Effector memory CD8-positive, alpha-beta T cell (primary cell): Measurements from ENCODE around the gene FAM107A.
A peak's percentile ranks its signal among the peaks of the same experiment; 100 is the strongest.

Experiments used
- ATAC-seq: fragments of 150-1000 bp; cut with Tn5 transposase; replicated peaks from 2 replicates; pipeline ENCODE4 v1.10.0; 2021; ENCODE audit warnings: mild to moderate bottlenecking, moderate library complexity
- DNase-seq, 3 experiments: peaks; one replicate each; pipeline ENCODE4 v3.0.0; 2021
- H3K27ac Mint-ChIP-seq, 2 donors: one replicate each; pipeline ENCODE4 v1.8.0; 2022; ENCODE audit warnings: mild to moderate bottlenecking in 2 of 2, mixed read lengths in 2 of 2, moderate library complexity in 2 of 2
- H3K27me3 Mint-ChIP-seq, 2 donors: one replicate each; pipeline ENCODE4 v1.8.0; 2022; ENCODE audit warnings: mixed read lengths in 2 of 2
- H3K36me3 Mint-ChIP-seq: one replicate; pipeline ENCODE4 v1.8.0; 2022; ENCODE audit warnings: mild to moderate bottlenecking, moderate library complexity, mixed read lengths; ENCODE audit not compliant: insufficient read depth
- H3K4me1 Mint-ChIP-seq, 2 donors: one replicate each; pipeline ENCODE4 v1.8.0; 2022; ENCODE audit warnings: low read depth in 2 of 2, mixed read lengths in 2 of 2
- H3K4me3 Mint-ChIP-seq, 2 donors: one replicate each; pipeline ENCODE4 v1.8.0; 2022; ENCODE audit warnings: mild to moderate bottlenecking in 2 of 2, mixed read lengths in 2 of 2, moderate library complexity in 2 of 2
- H3K9me3 Mint-ChIP-seq, 2 donors: one replicate each; pipeline ENCODE4 v1.8.0; 2022; ENCODE audit warnings: mixed read lengths in 2 of 2

Gene FAM107A

GRCh38 chr3:58608648-58609047, 31.5 kb upstream of the FAM107A start:
- Mint-ChIP-seq H3K4me1 (peaks cover 0 to 3% of the 10 kb centered on the region in 2 donors), H3K27ac (no peak overlapping the region), H3K4me3 (no peak overlapping the region), H3K36me3 (peaks cover 6% of the 10 kb centered on the region), H3K27me3 (peaks cover 0 to 45% of the 10 kb centered on the region in 2 donors), H3K9me3 (no peaks in the 10 kb centered on the region)
- ATAC-seq (no peak), DNase-seq (no peak)

GRCh38 chr3:58607816-58608215, 30.6 kb upstream of the FAM107A start:
- H3K36me3 Mint-ChIP-seq = peaks cover 6% of the 10 kb centered on the region

GRCh38 chr3:58606693-58607092, 29.5 kb upstream of the FAM107A start:
- H3K4me3 Mint-ChIP-seq = no peak overlapping the region
- no peak overlapping the region for H3K27ac Mint-ChIP-seq
- H3K9me3 Mint-ChIP-seq = no peaks in the 10 kb centered on the region
- ATAC-seq = no peak
- peaks cover 6% of the 10 kb centered on the region for H3K36me3 Mint-ChIP-seq
- H3K27me3 Mint-ChIP-seq = peaks cover 15 to 57% of the 10 kb centered on the region in 2 donors
- H3K4me1 Mint-ChIP-seq = peaks cover 0 to 4% of the 10 kb centered on the region in 2 donors
- no peak for DNase-seq

More at GRCh38 chr3:58607816-58608215, 30.6 kb upstream of the FAM107A start:
- no peak for ATAC-seq
- Mint-ChIP-seq H3K27ac (no peak overlapping the region), H3K27me3 (peaks cover 7 to 54% of the 10 kb centered on the region in 2 donors), H3K9me3 (no peaks in the 10 kb centered on the region), H3K4me1 (peaks cover 0 to 4% of the 10 kb centered on the region in 2 donors), H3K4me3 (no peak overlapping the region)
- DNase-seq = no peak

- peaks cover 23 to 62% of the 10 kb centered on the region in 2 donors for H3K27me3 Mint-ChIP-seq
- H3K4me1 Mint-ChIP-seq = peaks cover 0 to 4% of the 10 kb centered on the region in 2 donors
- DNase-seq = no peak
- ATAC-seq = no peak
- no peaks in the 10 kb centered on the region for H3K9me3 Mint-ChIP-seq
- H3K36me3 Mint-ChIP-seq = peaks cover 3% of the 10 kb centered on the region
- H3K27ac Mint-ChIP-seq = no peak overlapping the region
- no peak overlapping the region for H3K4me3 Mint-ChIP-seq
These were observed 26.8 kb upstream of the FAM107A start for GRCh38 chr3:58604031-58604430.

GRCh38 chr3:58603606-58604005, 26.4 kb upstream of the FAM107A start:
- ATAC-seq = no peak
- Mint-ChIP-seq H3K9me3 (no peaks in the 10 kb centered on the region), H3K4me3 (no peak overlapping the region), H3K36me3 (no peaks in the 10 kb centered on the region), H3K4me1 (peaks cover 0 to 4% of the 10 kb centered on the region in 2 donors), H3K27ac (no peak overlapping the region), H3K27me3 (peaks cover 23 to 65% of the 10 kb centered on the region in 2 donors)
- no peak for DNase-seq

DNA sequence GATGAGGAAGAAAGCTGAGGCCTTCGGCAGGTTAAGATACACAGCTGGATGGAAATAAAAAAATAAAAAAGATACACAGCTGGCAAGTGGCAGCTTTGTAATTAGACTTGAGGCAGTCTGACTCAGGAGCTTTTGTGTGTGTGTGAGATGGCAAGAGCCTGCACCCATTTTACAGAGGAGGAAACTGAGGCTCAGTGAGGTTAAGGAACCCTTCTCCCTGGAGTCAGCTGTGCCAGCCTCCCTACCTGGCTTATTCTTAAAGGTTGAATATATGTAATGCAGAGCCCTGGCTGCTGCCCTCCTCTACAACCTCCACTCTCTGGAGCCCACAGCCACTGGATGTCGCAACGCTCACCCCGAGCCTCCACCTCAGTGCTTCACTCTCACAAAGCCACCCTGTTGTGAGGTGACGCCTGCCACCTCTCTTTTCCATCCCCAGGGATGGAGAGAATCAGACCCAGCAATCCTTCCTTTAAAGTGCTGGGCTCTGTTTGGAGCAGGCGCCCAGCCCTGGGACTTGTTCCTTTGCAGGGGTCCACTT, 20.6 kb upstream of the FAM107A start:
- no peak for ATAC-seq
- H3K27me3 Mint-ChIP-seq = peaks cover 16 to 34% of the 10 kb centered on the region in 2 donors
- DNase-seq = no peak
- no peak overlapping the region for H3K4me3 Mint-ChIP-seq
- no peak overlapping the region for H3K27ac Mint-ChIP-seq
- H3K9me3 Mint-ChIP-seq = no peaks in the 10 kb centered on the region
- H3K36me3 Mint-ChIP-seq = no peaks in the 10 kb centered on the region
- no peaks in the 10 kb centered on the region for H3K4me1 Mint-ChIP-seq

DNA sequence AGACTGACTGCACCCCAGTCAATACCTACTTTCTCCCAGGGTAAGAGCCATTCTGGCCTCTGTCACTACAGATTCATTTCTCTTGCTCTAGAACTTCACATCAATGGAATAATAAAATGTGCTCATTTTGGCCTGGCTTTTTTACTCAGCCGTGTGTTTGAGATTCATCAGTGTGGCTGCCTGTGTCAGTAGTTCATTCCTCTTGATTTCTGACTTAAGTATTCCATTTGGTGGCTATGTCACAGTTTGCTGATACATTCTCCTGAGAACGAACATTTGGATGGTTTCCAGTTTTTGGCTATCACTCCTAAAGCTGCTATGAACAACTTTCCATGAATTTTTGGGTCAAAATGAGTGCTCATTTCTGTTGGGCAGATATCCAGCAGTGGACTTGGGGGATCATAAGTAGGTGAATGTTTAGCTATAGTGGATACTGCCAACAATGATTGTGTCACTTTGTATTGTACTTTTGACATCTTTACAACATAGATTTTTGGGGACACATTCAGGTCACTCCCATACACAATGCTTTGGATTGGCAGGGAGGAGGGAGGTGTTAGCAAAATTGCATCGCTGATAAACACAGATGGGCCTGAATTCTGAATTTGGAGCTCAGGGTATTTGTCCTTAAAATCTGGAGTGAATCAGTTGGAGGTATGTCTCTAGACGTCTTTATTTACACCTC, 19.8 kb upstream of the FAM107A start:
- Mint-ChIP-seq H3K4me1 (no peaks in the 10 kb centered on the region), H3K27ac (no peak overlapping the region), H3K36me3 (no peaks in the 10 kb centered on the region), H3K4me3 (no peak overlapping the region), H3K9me3 (no peaks in the 10 kb centered on the region), H3K27me3 (peaks cover 11 to 29% of the 10 kb centered on the region in 2 donors)
- no peak for ATAC-seq
- DNase-seq = no peak

DNA sequence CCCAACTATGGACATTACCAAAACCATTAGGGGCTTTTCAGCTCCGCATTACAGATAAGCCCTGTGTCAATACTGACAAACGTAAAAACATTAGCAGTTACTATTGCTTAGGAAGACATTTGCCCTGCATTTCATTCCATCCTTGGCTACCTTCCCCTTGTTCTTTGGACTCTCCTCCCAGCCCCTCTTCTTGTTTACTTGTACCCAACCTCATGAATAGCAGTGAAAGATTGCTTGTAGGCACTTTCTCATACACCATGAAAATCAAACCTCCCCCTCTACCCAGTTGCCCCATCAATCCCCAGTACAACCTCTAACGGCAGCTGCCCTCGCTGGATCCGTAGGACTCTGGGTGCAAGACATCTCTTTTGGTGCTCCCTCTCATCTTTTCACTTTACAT, 16.9 kb upstream of the FAM107A start:
- Mint-ChIP-seq H3K4me3 (no peak overlapping the region), H3K27ac (no peak overlapping the region), H3K36me3 (no peaks in the 10 kb centered on the region), H3K4me1 (no peaks in the 10 kb centered on the region), H3K27me3 (peaks cover 0 to 14% of the 10 kb centered on the region in 2 donors), H3K9me3 (no peaks in the 10 kb centered on the region)
- no peak for DNase-seq
- no peak for ATAC-seq

DNA sequence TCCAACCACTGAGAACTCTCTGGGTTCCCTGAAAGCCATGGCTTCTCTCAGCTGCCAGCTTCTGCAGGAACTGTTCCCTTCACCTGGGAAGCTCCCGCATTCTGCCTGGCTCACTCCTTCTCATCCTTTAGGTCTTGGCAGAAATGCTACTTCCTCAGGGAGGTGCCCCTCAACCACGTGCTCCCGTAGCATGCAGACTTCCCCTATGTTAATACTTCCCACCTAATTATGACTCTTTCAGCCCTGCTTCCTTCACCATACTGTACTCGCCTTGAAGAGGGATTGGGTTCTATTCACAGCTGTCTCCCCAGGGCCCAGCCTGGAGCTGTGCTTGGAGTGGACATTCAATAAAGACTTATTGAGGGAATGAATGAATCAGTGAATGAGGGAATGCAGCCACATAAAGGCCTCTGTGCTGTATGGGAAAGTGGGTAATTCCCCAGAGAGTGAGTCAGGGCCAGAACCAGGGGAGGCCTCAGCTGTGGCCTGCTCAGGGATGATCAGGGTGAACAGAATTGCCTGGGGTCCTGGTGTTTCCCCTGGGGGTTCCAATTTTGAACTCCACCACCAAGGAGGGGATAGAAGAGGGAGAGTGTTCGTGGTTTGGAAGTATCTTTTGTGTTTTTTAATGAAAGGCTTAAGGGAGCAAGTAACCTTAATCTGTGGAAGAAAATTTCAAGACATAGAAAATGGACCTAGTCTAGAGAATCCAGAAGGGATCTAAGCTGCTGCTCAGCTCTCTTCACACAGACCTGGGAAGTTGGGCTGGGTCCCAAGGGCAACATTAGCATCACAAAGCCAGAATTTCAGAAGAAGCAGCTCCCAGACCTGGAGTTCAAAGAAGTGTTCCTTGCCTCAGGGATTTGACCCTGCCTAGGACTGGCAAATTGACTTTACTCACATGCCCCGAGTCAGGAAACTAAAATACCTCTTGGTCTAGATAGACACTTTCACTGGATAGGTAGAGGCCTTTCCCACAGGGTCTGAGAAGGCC, 14.6 kb upstream of the FAM107A start:
- no peaks in the 10 kb centered on the region for H3K9me3 Mint-ChIP-seq
- ATAC-seq = no peak
- no peak for DNase-seq

DNA sequence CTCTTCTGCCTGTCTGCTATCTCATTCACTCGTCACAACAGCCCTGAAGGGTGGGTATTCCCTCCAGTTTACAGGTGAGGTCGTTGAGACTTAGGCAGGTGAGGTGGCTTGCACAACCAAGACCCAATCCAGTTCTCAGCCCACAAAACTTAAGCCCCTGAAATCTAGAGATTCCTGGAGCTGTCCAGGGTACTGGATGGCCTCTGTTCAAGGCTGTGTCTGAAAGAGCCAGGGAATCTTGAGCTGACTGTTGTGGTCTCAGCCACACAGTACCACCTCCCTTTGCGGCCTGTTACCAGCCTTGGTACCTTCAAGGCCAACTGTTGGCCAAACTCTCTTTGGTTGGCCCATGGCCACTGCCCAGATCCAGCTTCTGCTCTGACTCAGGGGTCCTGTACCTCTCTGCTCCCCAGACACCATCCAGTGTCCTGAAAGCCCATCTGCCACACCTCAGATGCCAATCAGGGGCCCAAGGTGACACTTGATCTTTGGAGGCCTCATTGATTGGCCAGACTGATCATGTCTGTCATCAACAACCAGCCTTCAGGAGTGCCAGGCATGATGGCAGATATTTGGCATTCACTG, 10.9 kb upstream of the FAM107A start:
- peaks cover 19% of the 10 kb centered on the region in 2 donors for H3K4me1 Mint-ChIP-seq
- peaks cover 33 to 62% of the 10 kb centered on the region in 2 donors for H3K27me3 Mint-ChIP-seq
- no peaks in the 10 kb centered on the region for H3K36me3 Mint-ChIP-seq
- DNase-seq (no peak), ATAC-seq (no peak)
- no peaks in the 10 kb centered on the region for H3K9me3 Mint-ChIP-seq
- no peak overlapping the region for H3K4me3 Mint-ChIP-seq
- no peak overlapping the region for H3K27ac Mint-ChIP-seq

More for the DNA sequence above, 14.6 kb upstream of the FAM107A start:
- no peak overlapping the region for H3K27ac Mint-ChIP-seq
- H3K27me3 Mint-ChIP-seq = peaks cover 8 to 30% of the 10 kb centered on the region in 2 donors
- H3K4me3 Mint-ChIP-seq = no peak overlapping the region
- H3K36me3 Mint-ChIP-seq = no peaks in the 10 kb centered on the region
- H3K4me1 Mint-ChIP-seq = no peaks in the 10 kb centered on the region

DNA sequence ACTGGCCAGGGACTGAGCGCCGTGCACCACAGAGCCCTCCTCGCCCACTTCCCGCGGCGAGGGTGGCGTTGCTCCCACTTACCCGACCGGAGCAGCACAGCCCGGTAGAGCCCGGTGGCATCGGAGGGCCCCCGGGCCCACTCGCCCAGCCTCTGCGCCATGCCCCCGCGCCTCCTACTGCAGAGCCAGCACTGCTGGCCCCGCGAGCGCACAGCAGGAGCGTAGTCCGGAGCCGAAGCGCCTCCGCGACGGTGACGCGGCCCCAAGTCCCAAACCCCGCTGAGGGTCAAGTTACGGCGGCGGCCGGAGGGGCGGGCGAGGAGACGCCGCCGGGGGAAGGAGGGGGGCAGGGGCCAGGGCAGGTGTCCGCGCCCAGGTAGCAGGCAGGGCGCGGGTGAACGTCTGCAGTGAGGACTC, 9.6 kb upstream of the FAM107A start:
- Mint-ChIP-seq H3K27me3 (peaks cover 33 to 70% of the 10 kb centered on the region in 2 donors), H3K36me3 (no peaks in the 10 kb centered on the region), H3K9me3 (no peaks in the 10 kb centered on the region), H3K27ac (no peak overlapping the region), H3K4me3 (no peak overlapping the region), H3K4me1 (peaks cover 19% of the 10 kb centered on the region in 2 donors)
- DNase-seq (no peak), ATAC-seq (no peak)

- peaks cover 33 to 71% of the 10 kb centered on the region in 2 donors for H3K27me3 Mint-ChIP-seq
- H3K4me1 Mint-ChIP-seq = peaks cover 19% of the 10 kb centered on the region in 2 donors
- H3K9me3 Mint-ChIP-seq = no peaks in the 10 kb centered on the region
- no peak overlapping the region for H3K27ac Mint-ChIP-seq
- H3K4me3 Mint-ChIP-seq = peak overlapping the region; percentile 91 to 97
- DNase-seq = no peak
- ATAC-seq = no peak
- no peaks in the 10 kb centered on the region for H3K36me3 Mint-ChIP-seq
These were observed 8.8 kb upstream of the FAM107A start for GRCh38 chr3:58585994-58586393.
